CD4-positive, alpha-beta T cell treated with Interleukin-15 for 4 hours (primary cell): Measurements from ENCODE around the gene DAP.
"Not testable (repeated sequence)": the region's sequence is repeated elsewhere in the genome, so short reads cannot be mapped to it uniquely, and the experiment has no call there.

Source experiments
- DNase-seq: peaks from one replicate; pipeline ENCODE4 v3.0.0-alpha.2; 2020; ENCODE audit warnings: low spot score

DAP gene

GRCh38 chr5:10653043-10653442 is 108.0 kb downstream of the DAP start:
- no peak for DNase-seq

DNA sequence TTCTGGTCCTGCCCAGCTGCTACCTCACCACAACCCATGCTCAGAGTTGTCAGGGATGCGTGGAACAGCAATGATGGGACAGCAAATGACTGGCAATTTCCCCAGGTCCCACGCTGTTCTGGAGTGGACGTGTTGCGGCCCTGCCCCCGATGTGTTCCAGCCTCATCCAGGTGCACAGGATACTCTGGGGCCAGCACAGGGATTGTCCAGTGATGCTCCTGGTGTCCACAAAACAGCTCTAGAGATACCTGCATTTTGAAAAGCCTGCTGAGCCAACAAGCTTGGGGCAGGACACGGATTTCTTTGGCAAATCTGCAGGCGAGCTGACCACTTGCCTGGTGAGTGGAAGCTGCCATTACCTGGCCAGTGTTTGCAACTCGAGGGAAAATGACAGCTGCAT is 108.4 kb downstream of the DAP start:
- DNase-seq, result no peak

GRCh38 chr5:10652151-10652550 is 108.9 kb downstream of the DAP start:
- no peak for DNase-seq

DNA sequence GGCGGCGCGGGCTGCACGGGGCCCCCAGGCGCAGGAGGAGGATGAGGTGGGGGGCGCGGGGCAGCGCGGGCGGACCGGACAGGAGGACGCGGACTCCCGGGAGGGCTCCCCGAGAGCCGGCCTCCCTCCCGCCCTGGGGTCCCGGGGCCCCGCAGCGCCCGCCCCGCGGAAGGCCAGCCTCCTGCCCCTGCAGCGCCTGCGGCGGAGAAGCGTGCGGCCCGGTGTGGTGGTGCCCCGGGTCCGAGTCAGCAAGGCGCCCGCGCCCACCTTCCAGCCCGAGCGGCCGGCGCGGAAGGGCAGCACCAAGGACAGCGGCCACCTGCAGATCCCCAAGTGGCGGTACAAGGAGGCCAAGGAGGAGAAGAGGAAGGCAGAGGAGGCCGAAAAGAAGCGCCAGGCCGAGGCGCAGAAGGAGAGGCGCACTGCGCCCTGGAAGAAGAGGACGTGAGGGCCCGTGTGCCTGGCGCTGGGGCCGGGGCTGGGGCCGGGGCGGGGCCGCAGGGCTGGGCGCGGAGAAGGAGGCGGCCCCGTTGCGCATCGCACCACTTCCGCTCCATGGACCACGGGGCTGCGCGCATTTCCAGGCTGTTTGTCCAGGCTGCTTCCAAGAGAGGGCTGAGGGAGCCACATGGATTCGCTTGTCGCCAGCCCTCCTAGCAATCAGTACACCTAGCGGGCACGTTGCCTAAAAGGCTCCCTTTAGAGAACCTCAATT is 111.2 kb downstream of the DAP start:
- no peak for DNase-seq

DNA sequence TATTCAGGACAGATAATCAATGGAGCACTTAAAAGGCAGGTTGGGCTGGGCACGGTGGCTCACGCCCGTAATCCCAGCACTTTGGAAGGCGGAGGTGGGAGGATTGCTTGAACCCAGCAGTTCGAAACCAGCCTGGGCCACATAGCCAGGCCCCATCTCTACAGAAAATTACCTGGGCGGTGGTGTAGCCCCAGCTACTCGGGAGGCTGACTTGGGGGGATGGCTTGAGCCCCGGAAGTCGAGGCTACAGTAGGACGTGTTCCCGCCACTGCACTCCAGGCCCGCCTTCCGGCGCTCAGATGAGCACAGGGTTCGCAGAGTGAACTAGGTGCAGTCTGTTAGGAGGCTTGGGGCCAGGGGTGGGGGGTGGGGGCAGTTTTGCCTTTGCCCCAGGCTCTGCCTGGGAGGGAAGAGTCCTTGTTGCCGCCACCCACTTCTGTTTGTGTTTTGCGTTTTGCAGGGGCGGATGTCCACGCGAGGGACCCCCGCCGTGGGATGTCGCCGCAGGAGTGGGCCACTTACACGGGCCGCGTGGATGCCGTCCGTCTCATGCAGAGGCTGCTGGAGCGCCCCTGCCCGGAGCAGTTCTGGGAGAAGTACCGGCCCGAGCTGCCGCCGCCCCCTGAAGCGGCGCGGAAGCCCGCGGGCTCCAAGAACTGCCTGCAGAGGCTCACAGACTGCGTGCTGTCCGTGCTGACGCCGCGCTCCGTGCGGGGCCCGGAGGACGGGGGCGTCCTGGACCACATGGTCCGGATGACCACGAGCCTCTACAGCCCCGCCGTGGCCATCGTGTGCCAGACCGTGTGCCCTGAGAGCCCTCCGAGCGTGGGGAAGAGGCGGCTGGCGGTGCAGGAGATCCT is 112.0 kb downstream of the DAP start:
- no peak for DNase-seq

DNA sequence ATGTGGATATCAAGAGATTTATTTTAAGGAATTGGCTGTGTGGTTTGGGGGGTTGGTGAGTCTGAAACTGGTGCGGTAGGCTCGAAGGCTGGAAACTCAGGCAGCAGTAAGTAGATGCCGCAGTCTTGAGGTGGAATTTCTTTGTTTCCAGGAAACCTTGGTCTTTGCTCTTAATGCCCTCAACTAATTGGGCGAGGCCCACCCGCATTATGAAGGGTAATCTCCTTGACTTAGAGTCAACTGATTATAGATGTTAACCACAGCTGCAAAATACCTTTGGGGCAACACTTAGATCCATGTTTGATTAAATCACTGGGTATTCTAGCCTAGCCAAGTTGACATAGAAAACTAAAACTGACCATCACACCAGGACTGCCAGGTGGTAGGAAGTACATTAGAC is 113.4 kb downstream of the DAP start:
- no peak for DNase-seq

DNA sequence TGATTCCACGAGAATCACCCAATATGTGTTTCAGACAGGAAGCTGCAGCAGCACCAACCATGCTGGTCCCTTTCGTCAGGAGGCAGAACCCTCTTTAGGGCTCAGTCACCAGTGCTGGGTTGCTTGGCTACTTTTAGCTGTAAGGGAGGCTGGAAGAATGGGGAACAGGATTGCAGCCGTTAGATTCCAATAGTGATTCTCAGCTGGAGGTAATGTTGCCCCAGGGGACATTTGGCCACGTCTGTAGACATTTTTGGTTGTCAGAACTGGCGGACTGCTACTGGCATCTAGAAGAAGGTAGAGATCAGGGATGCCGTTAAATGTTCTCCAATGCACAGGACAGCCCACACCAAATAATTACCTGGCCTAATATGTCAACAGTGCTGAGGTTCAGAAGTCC is 115.4 kb downstream of the DAP start:
- no peak for DNase-seq

DNA sequence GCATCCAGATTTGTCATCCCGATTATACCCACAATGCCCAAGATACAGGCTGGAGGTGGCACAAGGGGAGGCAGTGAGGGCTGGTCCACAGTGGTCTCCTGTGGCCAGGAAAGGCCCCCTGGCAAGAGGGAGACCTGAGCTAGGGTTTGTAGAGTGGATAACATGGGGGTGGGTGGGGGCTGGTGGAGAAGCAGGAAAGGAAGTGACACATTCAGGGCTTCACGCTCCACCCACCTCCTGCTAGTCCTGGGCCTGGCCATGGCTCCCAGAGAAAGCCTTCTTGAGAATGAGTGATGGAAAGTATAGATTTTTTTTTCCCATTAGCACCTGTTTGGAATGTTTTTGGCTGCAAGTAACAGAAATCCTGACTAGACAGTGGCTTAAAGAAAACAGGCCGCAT is 115.9 kb downstream of the DAP start:
- DNase-seq, result no peak

DNA sequence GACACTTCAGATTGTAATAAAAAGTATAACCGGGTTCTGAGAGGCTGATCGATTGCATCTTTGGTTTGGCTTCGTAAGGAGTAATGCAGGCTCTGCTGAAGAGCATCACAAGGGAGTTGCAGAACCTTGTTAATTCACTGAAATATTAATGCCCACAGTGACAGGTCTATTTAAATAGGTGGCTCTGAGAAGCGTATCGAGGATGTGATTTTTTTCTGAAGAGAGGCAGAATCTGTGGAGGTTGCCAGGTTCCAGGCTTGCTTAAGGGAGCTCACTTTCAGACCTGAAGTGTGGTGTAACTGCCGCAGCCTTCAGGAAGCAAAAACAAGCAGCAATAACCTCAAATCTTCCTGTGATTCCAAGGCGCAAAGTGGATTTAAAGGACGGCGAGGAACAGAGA is 116.8 kb downstream of the DAP start:
- no peak for DNase-seq

DNA sequence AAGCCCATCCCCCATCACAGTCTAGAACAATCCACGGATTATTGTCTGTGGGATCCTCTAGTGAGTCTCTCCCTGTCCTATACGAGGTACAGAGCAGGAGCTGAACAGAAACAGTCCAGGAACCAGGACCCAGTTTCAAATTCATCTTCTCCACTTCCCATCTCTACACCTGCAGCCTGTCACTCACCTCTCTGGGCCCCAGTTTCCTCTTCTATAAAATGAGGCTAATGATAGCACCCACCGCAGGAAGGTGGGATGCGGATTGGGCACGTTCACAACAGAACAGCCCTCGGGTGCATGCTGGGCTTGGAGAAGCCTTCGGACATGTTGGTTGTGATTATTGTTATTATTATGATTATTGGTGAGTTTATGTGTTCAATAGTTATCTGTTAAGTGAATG is 118.7 kb downstream of the DAP start:
- no peak for DNase-seq

DNA sequence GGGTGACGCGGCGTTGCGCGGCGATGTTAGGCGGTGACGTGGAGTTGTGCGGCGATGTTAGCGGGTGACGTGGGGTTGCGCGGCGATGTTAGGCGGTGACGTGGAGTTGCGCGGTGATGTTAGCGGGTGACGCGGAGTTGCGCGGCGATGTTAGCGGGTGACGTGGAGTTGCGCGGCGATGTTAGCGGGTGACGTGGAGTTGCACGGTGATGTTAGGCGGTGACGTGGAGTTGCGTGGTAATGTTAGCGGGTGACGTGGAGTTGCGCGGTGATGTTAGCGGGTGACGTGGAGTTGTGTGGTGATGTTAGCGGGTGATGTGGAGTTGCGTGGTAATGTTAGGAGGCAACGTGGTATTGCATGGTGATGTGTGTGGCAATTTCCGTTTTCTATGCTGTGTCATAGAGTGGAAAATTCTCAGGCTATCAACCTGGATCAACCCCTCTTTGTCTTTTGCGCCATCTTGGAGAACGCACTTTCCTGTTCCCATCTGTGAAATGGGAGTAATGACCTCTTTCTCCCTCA is 121.1 kb downstream of the DAP start:
- no peak for DNase-seq

DNA sequence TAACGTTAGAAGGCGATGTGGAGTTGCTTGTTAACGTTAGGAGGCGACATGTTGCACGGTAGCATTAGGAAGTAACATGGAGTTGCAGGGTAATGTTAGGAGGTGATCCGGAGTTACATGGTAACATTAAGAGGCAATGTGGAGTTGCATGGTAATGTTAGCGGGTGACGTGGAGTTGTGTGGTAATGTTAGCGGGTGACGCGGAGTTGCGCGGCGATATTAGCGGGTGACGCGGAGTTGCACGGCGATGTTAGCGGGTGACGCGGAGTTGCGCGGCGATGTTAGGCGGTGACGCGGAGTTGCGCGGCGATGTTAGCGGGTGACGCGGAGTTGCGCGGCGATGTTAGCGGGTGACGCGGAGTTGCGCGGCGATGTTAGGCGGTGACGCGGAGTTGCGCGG is 122.3 kb downstream of the DAP start:
- not testable (repeated sequence) for DNase-seq

- no peak for DNase-seq
Measured at GRCh38 chr5:10637944-10638343, 123.1 kb downstream of the DAP start.

- DNase-seq, result no peak
Measured at GRCh38 chr5:10636363-10637142, 124.5 kb downstream of the DAP start.

- no peak for DNase-seq
Measured at GRCh38 chr5:10635867-10636350, 125.1 kb downstream of the DAP start.

GRCh38 chr5:10635257-10635866 is 125.7 kb downstream of the DAP start:
- peak; percentile 69 for DNase-seq

GRCh38 chr5:10634562-10634961 is 126.5 kb downstream of the DAP start:
- DNase-seq, result no peak

- DNase-seq, result no peak
Measured at GRCh38 chr5:10634050-10634449, 127.0 kb downstream of the DAP start.

DNA sequence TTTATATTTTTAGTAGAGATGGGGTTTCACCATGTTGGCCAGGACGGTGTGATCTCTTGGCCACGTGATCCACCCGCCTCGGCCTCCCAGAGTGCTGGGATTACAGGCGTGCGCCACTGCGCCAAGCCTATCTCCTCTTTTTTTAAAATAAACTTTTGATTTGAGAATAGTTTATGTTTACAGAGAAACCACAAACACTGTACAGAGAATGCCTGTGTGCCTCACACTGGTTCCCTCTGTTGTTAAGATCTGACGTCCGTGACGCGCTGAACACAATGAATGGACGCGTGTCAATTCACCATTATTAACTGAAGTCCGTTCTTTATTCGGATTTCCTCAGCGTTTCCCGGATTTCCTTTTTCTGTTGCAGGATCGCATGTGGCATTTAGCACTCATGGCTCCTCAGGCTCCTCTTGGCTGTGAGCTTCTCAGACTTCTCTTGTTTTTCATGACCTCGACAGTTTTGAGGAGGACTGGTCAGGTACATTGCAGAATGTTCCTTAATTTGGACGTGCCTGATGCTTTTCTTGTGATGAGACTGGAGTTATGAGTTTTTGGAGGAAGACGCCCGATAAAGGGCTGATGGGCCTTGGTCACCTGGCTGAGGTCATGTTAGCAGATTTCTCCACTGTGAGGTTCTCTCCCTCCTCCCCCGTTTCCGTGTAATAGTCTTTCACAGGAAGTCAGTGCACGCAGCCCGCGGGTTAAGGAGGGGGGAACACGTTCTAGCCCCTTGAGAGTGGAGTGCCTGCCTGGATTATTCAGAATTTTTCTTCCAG is 127.6 kb downstream of the DAP start:
- peak; percentile 41 for DNase-seq

DNA sequence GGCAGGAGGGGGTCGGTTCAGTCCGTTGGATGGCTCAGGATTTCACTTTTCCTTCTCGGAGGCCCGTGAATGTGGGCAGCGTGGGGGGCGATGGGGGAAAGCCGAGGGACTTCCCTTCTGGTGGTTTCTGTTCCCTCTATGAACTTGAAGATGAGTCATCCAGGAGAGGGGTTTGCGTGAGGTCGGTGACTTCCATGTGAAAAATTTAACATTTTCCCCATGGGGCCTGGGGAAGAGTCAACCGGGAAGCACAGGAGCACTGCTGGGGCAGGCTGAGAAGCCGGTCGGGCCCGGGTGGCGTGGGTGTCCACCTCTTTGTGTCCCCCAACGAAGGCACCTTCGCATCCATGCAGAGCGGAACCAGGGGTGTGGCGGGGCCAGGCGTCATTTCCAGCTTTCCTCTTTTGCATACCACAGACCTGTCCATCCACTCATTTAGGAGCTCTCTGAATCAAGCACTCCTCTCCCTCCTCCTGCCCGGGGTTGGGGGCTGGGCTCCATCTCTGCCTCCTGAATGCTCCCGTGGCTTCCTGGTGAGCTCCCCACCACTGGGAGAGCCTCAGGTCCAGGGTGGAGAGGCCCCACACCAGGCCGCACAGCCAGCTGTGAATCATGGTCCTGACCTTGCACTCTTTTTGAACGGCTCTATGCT is 128.8 kb downstream of the DAP start:
- peak; percentile 16 for DNase-seq
